NCI-H2227 treated with DMSO at 0.1 percent for 48 hours (cell line): ENCODE measurements around the gene CNTNAP3.
"Not testable (repeated sequence)": the region's sequence is repeated elsewhere in the genome, so short reads cannot be mapped to it uniquely, and the experiment has no call there.

Experiments
- DNase-seq: peaks from one replicate; lab custom pipeline; 2025; lab: John Stamatoyannopoulos, UW

Gene CNTNAP3

DNA sequence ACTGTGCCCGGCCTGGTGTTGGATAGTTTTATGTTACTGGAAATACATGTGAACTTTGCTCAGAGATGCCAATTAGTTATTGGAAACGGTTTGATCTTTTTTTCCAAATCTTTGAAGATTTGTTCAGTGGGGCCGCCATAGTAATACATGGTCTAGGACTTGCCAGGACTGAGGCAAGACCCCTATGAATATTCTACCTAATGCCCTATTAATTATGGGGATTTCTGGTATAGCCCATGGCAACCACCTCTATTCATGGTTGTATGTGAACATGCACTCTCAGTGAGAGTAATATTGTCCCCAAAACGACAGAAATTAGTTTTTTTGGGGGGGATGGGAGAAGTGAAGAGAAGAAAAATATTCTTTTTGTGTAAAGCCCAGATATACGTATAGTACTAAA is 220.3 kb downstream of the CNTNAP3 start:
- not testable (repeated sequence) for DNase-seq

DNA sequence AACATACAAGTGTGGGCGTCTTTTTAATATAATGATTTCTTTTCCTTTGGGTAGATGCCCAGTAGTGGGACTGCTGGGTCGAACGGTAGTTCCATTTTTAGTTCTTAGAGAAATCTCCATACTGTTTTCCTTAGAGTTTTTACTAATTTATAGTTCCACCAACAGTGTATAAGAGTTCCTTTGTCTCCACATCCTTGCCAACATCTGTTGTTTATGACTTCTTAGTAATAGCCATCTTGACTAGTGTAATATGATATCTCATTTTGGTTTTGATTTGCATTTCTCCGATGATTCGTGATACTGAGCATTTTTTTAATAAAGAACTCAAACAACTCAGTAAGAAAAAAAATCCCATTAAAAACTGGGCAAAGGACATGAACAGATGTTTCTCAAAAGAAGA is 225.0 kb downstream of the CNTNAP3 start:
- not testable (repeated sequence) for DNase-seq

- not testable (repeated sequence) for DNase-seq
Observed at GRCh38 chr9:39054453-39054852, 233.5 kb downstream of the CNTNAP3 start.

GRCh38 chr9:39046833-39047232 is 241.1 kb downstream of the CNTNAP3 start:
- not testable (repeated sequence) for DNase-seq

DNA sequence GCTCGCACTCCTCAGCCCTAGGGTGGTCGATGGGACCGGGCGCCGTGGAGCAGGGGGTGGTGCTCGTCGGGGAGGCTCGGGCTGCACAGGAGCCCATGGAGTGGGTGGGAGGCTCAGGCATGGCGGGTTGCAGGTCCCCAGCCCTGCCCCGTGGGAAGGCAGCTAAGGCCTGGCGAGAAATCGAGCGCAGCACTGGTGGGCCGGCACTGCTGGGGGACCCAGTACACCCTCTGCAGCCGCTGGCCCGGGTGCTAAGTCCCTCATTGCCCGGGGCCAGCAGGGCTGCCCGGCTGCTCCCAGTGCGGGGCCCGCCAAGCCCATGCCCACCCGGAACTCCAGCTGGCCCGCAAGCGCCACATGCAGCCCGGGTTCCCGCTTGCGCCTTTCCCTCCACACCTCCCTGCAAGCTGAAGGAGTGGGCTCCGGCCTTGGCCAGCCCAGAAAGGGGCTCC is 245.6 kb downstream of the CNTNAP3 start:
- not testable (repeated sequence) for DNase-seq

GRCh38 chr9:39041774-39042173 is 246.2 kb downstream of the CNTNAP3 start:
- not testable (repeated sequence) for DNase-seq

DNA sequence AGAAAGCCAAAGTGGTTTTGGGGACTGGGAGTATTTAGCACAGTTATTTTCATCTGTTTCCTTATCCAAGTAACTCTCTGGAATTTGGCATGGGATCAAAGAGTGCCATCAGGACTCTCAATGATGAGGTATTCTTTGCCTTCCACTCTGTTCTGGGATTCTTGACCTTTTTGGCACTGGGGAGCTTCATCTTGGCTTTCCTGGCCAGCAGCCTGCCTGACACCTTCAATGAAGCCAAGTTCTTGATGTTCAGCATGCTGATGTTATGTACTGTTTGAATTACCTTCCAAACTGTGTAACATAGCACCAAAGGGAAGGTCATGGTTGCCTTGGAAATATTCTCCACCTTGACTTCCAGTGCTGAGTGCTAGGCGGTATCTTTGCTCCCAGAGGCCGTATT is 248.8 kb downstream of the CNTNAP3 start:
- DNase-seq: not testable (repeated sequence)

DNA sequence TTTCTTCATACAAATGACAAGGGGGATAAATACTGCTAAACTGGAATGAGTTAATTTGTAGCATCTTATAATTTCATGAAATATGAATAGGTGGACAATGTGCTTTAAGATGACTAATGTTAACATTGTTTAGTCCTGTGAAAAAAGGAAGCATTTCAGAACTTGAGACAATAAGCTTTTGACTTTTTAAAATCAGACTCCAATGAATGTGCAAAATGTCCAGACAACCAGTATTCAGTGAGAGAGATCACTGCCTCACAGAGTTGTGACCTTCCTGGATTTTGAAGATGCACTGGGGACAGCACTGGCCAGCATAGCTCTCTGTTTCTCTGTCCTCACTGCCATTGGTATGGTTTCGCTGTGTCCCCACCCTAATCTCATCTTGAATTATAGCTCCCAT is 249.7 kb downstream of the CNTNAP3 start:
- DNase-seq: not testable (repeated sequence)

GRCh38 chr9:39033849-39034248 is 254.1 kb downstream of the CNTNAP3 start:
- DNase-seq: not testable (repeated sequence)

DNA sequence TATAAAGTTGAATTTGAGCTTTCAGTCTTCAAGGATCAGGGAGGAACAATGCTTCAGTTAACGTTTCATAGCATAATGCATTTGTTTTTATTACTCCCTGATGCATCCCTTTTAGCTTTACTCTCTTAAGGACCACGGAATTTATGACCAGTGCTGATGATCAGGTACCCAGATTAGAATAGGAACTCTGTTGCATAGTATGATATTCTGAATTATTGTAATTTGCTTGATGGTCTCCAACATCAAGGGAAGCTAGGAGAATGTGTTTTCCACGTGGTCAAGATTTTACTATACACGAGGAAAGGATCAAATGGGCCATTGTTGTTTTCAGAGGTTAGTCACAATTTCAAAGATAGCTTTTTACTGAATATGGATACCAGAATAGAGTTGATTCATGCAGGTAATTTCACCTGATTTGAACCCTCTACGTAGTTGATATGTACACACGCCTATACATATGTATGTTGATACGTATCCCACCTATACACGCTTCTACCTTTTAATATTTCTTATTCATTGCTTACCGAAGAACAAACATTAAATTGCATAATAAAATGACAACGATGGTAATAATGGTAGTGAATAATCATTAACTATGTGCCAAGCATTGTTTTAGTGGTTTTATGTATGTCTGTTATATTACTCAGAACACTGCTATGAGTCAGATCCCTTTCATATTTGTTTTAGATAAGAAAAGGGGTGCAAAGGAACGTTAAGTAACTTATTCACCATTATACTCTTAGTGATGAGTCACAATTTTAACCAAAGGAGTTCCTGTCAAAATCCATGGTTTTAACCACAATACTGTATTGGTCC is 257.6 kb downstream of the CNTNAP3 start:
- DNase-seq: not testable (repeated sequence)

GRCh38 chr9:39028855-39029254 is 259.1 kb downstream of the CNTNAP3 start:
- not testable (repeated sequence) for DNase-seq

GRCh38 chr9:39028168-39028567 is 259.8 kb downstream of the CNTNAP3 start:
- DNase-seq: not testable (repeated sequence)

- DNase-seq: not testable (repeated sequence)
Observed at GRCh38 chr9:39025911-39026588, 261.9 kb downstream of the CNTNAP3 start.
